Parathyroid adenoma (tissue), 2 donors: Measurements from ENCODE around the gene GAB4.
"Not testable (repeated sequence)": the region's sequence is repeated elsewhere in the genome, so short reads cannot be mapped to it uniquely, and the experiment has no call there.

Source experiments
- H2AFZ ChIP-seq: fragments of 300-600 bp; sonication (generic); one replicate; pipeline ENCODE4 v1.7.0; 2017; ENCODE audit warnings: antibody characterized with exemption, mild to moderate bottlenecking
- H3K27ac ChIP-seq: fragments of 300-600 bp; sonication (generic); one replicate; pipeline ENCODE4 v1.7.0; 2017
- H3K27me3 ChIP-seq: fragments of 300-600 bp; sonication (generic); one replicate; pipeline ENCODE4 v1.7.0; 2017; ENCODE audit warnings: low read length; ENCODE audit not compliant: control insufficient read depth, insufficient read depth
- H3K36me3 ChIP-seq: fragments of 300-600 bp; sonication (generic); one replicate; pipeline ENCODE4 v1.7.0; 2017; ENCODE audit warnings: low read length; ENCODE audit not compliant: control insufficient read depth, insufficient read depth
- H3K4me1 ChIP-seq: fragments of 300-600 bp; sonication (generic); one replicate; pipeline ENCODE4 v1.7.0; 2017; ENCODE audit warnings: control low read depth
- H3K4me2 ChIP-seq: fragments of 300-600 bp; sonication (generic); one replicate; pipeline ENCODE4 v1.7.0; 2017; ENCODE audit warnings: low read length
- H3K4me3 ChIP-seq: fragments of 300-600 bp; sonication (generic); one replicate; pipeline ENCODE4 v1.7.0; 2017; ENCODE audit warnings: low read depth, low read length
- H3K79me2 ChIP-seq: fragments of 300-600 bp; sonication (generic); one replicate; pipeline ENCODE4 v1.7.0; 2017; ENCODE audit warnings: control low read depth
- H3K9ac ChIP-seq: fragments of 300-600 bp; sonication (generic); one replicate; pipeline ENCODE4 v1.7.0; 2017; ENCODE audit warnings: mild to moderate bottlenecking
- H3K9me3 ChIP-seq: fragments of 300-600 bp; sonication (generic); one replicate; pipeline ENCODE4 v1.7.0; 2017; ENCODE audit warnings: low read length; ENCODE audit not compliant: control insufficient read depth
- CTCF ChIP-seq: fragments of 300-600 bp; sonication (generic); IDR thresholded peaks from one replicate; pipeline ENCODE4 v1.7.0; 2017; ENCODE audit warnings: antibody characterized with exemption, mild to moderate bottlenecking
- donor health status: primary hyperparathyroidism.

GAB4 gene

GRCh38 chr22:16915701-16916100, 92.3 kb downstream of the GAB4 start:
- H3K79me2 ChIP-seq: no peaks in the 10 kb centered on the region
- no peaks in the 10 kb centered on the region for H3K27me3 ChIP-seq
- no peaks in the 10 kb centered on the region for H3K36me3 ChIP-seq
- no peak for TF ChIP-seq CTCF
- H3K27ac ChIP-seq: no peak overlapping the region
- H3K9ac ChIP-seq: no peak overlapping the region
- H2AFZ ChIP-seq: no peak overlapping the region
- H3K4me3 ChIP-seq: no peak overlapping the region
- H3K9me3 ChIP-seq: no peaks in the 10 kb centered on the region
- H3K4me2 ChIP-seq: no peak overlapping the region
- H3K4me1 ChIP-seq: no peaks in the 10 kb centered on the region

GRCh38 chr22:16914911-16915310, 93.1 kb downstream of the GAB4 start:
- not testable (repeated sequence) for H3K36me3 ChIP-seq, H2AFZ ChIP-seq, H3K4me1 ChIP-seq, H3K79me2 ChIP-seq, H3K27me3 ChIP-seq, H3K4me3 ChIP-seq, H3K4me2 ChIP-seq, H3K9me3 ChIP-seq, H3K9ac ChIP-seq, H3K27ac ChIP-seq

GRCh38 chr22:16914006-16914405, 94.0 kb downstream of the GAB4 start:
- Histone ChIP-seq H3K9ac (no peak overlapping the region), H3K4me3 (no peak overlapping the region), H3K27ac (no peak overlapping the region), H3K4me1 (no peaks in the 10 kb centered on the region), H3K27me3 (no peaks in the 10 kb centered on the region), H3K79me2 (no peaks in the 10 kb centered on the region), H2AFZ (no peak overlapping the region), H3K4me2 (no peak overlapping the region), H3K9me3 (no peaks in the 10 kb centered on the region), H3K36me3 (no peaks in the 10 kb centered on the region)
- TF ChIP-seq CTCF: no peak

GRCh38 chr22:16912281-16912680, 95.7 kb downstream of the GAB4 start:
- Histone ChIP-seq H3K9me3 (no peaks in the 10 kb centered on the region), H2AFZ (no peak overlapping the region), H3K4me2 (no peak overlapping the region), H3K79me2 (no peaks in the 10 kb centered on the region), H3K9ac (no peak overlapping the region), H3K4me1 (no peaks in the 10 kb centered on the region), H3K27ac (no peak overlapping the region), H3K27me3 (no peaks in the 10 kb centered on the region), H3K36me3 (no peaks in the 10 kb centered on the region), H3K4me3 (no peak overlapping the region)
- no peak for TF ChIP-seq CTCF
